ENCODE data around the gene P2RX2.
"Not testable (repeated sequence)": the region's sequence is repeated elsewhere in the genome, so short reads cannot be mapped to it uniquely, and the experiment has no call there.

P2RX2 gene

GRCh38 chr12:132593521-132593920 lies 25.1 kb upstream of the P2RX2 start:
- no peak for DNase-seq (ENCODE audit: low spot score)
- in situ Hi-C loops (cut with MboI; ENCODE audit: low pct_unique_long_range_greater_than_20kb, low sequenced_read_pairs, unreplicated experiment), result no loop called here

GRCh38 chr12:132593938-132594358 lies 24.6 kb upstream of the P2RX2 start:
- in situ Hi-C loops (cut with MboI; ENCODE audit: low pct_unique_long_range_greater_than_20kb, low sequenced_read_pairs, unreplicated experiment), result no loop called here
- peak; percentile 72 for DNase-seq (ENCODE audit: low spot score)

More at GRCh38 chr12:132593521-132593920, 25.1 kb upstream of the P2RX2 start:
- no peak for TF ChIP-seq CTCF (IDR thresholded peaks at IDR 0.05; ENCODE audit: extremely low read depth, insufficient read depth, missing control alignments)

GRCh38 chr12:132595183-132595582 lies 23.4 kb upstream of the P2RX2 start:
- in situ Hi-C loops (cut with MboI; ENCODE audit: low pct_unique_long_range_greater_than_20kb, low sequenced_read_pairs, unreplicated experiment), result no loop called here
- DNase-seq (ENCODE audit: low spot score), result no peak
- TF ChIP-seq CTCF (IDR thresholded peaks at IDR 0.05; ENCODE audit: extremely low read depth, insufficient read depth, missing control alignments), result no peak

More at GRCh38 chr12:132593938-132594358, 24.6 kb upstream of the P2RX2 start:
- TF ChIP-seq CTCF (IDR thresholded peaks at IDR 0.05; ENCODE audit: extremely low read depth, insufficient read depth, missing control alignments), result no peak

GRCh38 chr12:132596016-132596415 lies 22.6 kb upstream of the P2RX2 start:
- in situ Hi-C loops (cut with MboI; ENCODE audit: low pct_unique_long_range_greater_than_20kb, low sequenced_read_pairs, unreplicated experiment), result no loop called here
- TF ChIP-seq CTCF (IDR thresholded peaks at IDR 0.05; ENCODE audit: extremely low read depth, insufficient read depth, missing control alignments), result no peak
- DNase-seq (ENCODE audit: low spot score), result no peak

GRCh38 chr12:132597333-132598316 lies 21.0 kb upstream of the P2RX2 start:
- no peak for DNase-seq (ENCODE audit: low spot score)
- no peak for TF ChIP-seq CTCF (IDR thresholded peaks at IDR 0.05; ENCODE audit: extremely low read depth, insufficient read depth, missing control alignments)
- in situ Hi-C loops (cut with MboI; ENCODE audit: low pct_unique_long_range_greater_than_20kb, low sequenced_read_pairs, unreplicated experiment), result no loop called here

- DNase-seq (ENCODE audit: low spot score), result not testable (repeated sequence)
These were observed 19.1 kb upstream of the P2RX2 start for GRCh38 chr12:132599502-132599901.

More at GRCh38 chr12:132599502-132599901, 19.1 kb upstream of the P2RX2 start:
- in situ Hi-C loops (cut with MboI; ENCODE audit: low pct_unique_long_range_greater_than_20kb, low sequenced_read_pairs, unreplicated experiment), result not testable (repeated sequence)
